DOHH2 (cell line): ENCODE results near the gene PTCRA.

ENCODE experiments used
- EZH2phosphoT487 ChIP-seq: fragments of 200-600 bp; sonication (generic); IDR thresholded peaks from 2 replicates; pipeline ENCODE4 v1.6.1; 2017; ENCODE audit warnings: borderline replicate concordance, mild to moderate bottlenecking, antibody characterized with exemption, low read length, moderate library complexity, mixed read lengths
- TF ChIP-seq, protein P1 (sequence below): fragments of 200-600 bp; sonication (generic); IDR thresholded peaks from one replicate; pipeline ENCODE4 v1.5.1; 2014; ENCODE audit warnings: antibody characterized with exemption, mild to moderate bottlenecking, low read depth, low read length; ENCODE audit not compliant: poor library complexity, severe bottlenecking

DNA sequence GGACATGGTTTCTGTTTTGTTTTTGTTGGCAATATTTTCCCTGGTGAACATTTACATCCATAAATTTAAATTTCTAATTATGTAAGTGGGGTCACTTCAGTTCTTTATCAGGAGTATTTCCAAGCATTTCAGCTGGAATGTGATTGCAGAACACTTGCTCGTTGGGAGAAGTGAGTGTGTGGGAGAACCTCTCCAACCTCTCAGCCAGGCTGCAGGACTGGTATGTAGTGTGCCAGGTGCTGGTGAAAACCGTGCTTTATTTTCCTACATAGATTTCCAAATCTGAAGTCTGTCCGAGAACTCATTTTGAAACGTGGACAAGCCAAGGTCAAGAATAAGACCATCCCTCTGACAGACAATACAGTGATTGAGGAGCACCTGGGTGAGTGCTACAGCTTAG, 30.2 kb upstream of the PTCRA start:
- TF ChIP-seq, protein P1, sequence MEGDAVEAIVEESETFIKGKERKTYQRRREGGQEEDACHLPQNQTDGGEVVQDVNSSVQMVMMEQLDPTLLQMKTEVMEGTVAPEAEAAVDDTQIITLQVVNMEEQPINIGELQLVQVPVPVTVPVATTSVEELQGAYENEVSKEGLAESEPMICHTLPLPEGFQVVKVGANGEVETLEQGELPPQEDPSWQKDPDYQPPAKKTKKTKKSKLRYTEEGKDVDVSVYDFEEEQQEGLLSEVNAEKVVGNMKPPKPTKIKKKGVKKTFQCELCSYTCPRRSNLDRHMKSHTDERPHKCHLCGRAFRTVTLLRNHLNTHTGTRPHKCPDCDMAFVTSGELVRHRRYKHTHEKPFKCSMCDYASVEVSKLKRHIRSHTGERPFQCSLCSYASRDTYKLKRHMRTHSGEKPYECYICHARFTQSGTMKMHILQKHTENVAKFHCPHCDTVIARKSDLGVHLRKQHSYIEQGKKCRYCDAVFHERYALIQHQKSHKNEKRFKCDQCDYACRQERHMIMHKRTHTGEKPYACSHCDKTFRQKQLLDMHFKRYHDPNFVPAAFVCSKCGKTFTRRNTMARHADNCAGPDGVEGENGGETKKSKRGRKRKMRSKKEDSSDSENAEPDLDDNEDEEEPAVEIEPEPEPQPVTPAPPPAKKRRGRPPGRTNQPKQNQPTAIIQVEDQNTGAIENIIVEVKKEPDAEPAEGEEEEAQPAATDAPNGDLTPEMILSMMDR = no peak
- no peak for TF ChIP-seq EZH2phosphoT487
